Stimulated activated naive B cell treated with anti-CD40 and anti-IgM and Interleukin-4, amounts not matched to agents 10 μg/mL and 1 μg/mL and 100 μg/mL, for 72 hours (primary cell): ENCODE data around the gene LAMB4.

Experiments
- ATAC-seq, 2 donors: fragments of 150-1000 bp; cut with Tn5 transposase; replicated peaks; 2 replicates each; pipeline ENCODE4 v1.10.0; 2021; ENCODE audit warnings: moderate library complexity in 1 of 2
- DNase-seq: peaks from one replicate; pipeline ENCODE4 v3.0.0; 2021
- H3K27ac Mint-ChIP-seq: one replicate; pipeline ENCODE4 v1.8.0; 2022; ENCODE audit warnings: mild to moderate bottlenecking, mixed read lengths
- H3K27me3 Mint-ChIP-seq, 2 donors: one replicate each; pipeline ENCODE4 v1.8.0; 2022; ENCODE audit warnings: mixed read lengths in 2 of 2
- H3K36me3 Mint-ChIP-seq, 2 donors: one replicate each; pipeline ENCODE4 v1.8.0; 2022; ENCODE audit warnings: mixed read lengths in 2 of 2, mild to moderate bottlenecking in 1 of 2
- H3K4me1 Mint-ChIP-seq, 2 donors: one replicate each; pipeline ENCODE4 v1.8.0; 2022; ENCODE audit warnings: mixed read lengths in 2 of 2, mild to moderate bottlenecking in 1 of 2
- H3K4me3 Mint-ChIP-seq, 2 donors: one replicate each; pipeline ENCODE4 v1.8.0; 2022; ENCODE audit warnings: mild to moderate bottlenecking in 2 of 2, mixed read lengths in 2 of 2, moderate library complexity in 1 of 2
- H3K9me3 Mint-ChIP-seq, 2 donors: one replicate each; pipeline ENCODE4 v1.8.0; 2022; ENCODE audit warnings: mixed read lengths in 2 of 2, mild to moderate bottlenecking in 1 of 2

Gene LAMB4

GRCh38 chr7:108071551-108071950 is 58.6 kb downstream of the LAMB4 start:
- H3K36me3 Mint-ChIP-seq, result no peaks in the 10 kb centered on the region
- ATAC-seq, result peak in 1 of 2 donors; percentile 48

GRCh38 chr7:108069646-108070045 is 60.5 kb downstream of the LAMB4 start:
- no peak for DNase-seq
- Mint-ChIP-seq H3K27ac (no peak overlapping the region), H3K9me3 (no peaks in the 10 kb centered on the region), H3K27me3 (peaks cover 0 to 3% of the 10 kb centered on the region in 2 donors), H3K36me3 (no peaks in the 10 kb centered on the region), H3K4me1 (peaks cover 0 to 5% of the 10 kb centered on the region in 2 donors), H3K4me3 (no peak overlapping the region)
- no peak for ATAC-seq

More at GRCh38 chr7:108071551-108071950, 58.6 kb downstream of the LAMB4 start:
- H3K4me3 Mint-ChIP-seq, result no peak overlapping the region
- no peaks in the 10 kb centered on the region for H3K9me3 Mint-ChIP-seq
- peaks cover 0 to 3% of the 10 kb centered on the region in 2 donors for H3K27me3 Mint-ChIP-seq
- no peak for DNase-seq
- H3K27ac Mint-ChIP-seq, result no peak overlapping the region
- peaks cover 0 to 5% of the 10 kb centered on the region in 2 donors for H3K4me1 Mint-ChIP-seq

GRCh38 chr7:108067844-108068243 is 62.3 kb downstream of the LAMB4 start:
- Mint-ChIP-seq H3K4me1 (peaks cover 0 to 5% of the 10 kb centered on the region in 2 donors), H3K27ac (no peak overlapping the region), H3K9me3 (no peaks in the 10 kb centered on the region), H3K36me3 (no peaks in the 10 kb centered on the region), H3K27me3 (peaks cover 0 to 3% of the 10 kb centered on the region in 2 donors), H3K4me3 (no peak overlapping the region)
- no peak for ATAC-seq
- DNase-seq, result no peak

DNA sequence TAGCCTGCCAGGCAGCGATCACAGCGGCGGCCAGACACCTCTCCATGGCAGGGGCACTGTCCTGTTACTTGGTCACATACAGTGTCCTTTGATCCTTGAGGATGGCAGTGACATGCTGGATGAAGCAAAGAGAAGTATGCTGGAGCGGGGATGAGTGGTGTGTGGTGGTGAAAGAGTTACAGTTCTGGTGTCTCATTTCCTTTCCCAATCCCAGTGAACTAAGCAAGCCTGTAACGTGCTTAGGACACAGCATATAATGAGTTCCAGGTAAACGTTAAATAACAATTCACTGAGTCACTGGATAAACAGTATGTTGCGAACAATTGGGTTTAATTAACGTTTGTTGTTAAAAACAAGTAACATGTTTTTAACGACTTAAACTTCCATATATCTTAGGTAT is 63.7 kb downstream of the LAMB4 start:
- ATAC-seq (no peak), DNase-seq (no peak)
- Mint-ChIP-seq H3K4me3 (no peak overlapping the region), H3K4me1 (peaks cover 0 to under 1% of the 10 kb centered on the region in 2 donors), H3K27ac (no peak overlapping the region), H3K36me3 (no peaks in the 10 kb centered on the region), H3K27me3 (peaks cover 0 to 3% of the 10 kb centered on the region in 2 donors), H3K9me3 (no peaks in the 10 kb centered on the region)

DNA sequence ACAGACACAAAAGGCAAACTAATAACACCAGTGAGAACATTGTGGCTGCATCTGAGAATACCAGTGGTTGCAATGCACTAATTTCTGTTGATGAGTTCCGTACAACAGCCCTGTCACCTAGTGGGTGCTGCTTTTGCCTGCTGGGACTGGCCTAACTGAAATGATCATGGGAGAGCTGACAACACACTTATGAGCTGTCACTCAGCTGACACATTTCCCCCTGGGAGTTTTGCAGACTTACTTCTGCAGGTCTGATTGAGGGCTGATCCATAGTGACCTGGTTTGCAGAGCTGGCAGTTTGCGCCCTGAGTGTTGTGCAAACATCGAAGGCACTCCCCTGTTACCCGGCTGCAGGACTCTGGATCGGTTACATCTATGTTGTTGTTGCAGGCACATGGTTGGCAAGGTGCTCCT is 66.6 kb downstream of the LAMB4 start:
- no peaks in the 10 kb centered on the region for H3K4me1 Mint-ChIP-seq
- no peak overlapping the region for H3K4me3 Mint-ChIP-seq
- peaks cover 6 to 9% of the 10 kb centered on the region in 2 donors for H3K27me3 Mint-ChIP-seq
- H3K36me3 Mint-ChIP-seq, result no peaks in the 10 kb centered on the region
- ATAC-seq (peak; percentile 42 to 54), DNase-seq (no peak)
- no peak overlapping the region for H3K27ac Mint-ChIP-seq
- no peaks in the 10 kb centered on the region for H3K9me3 Mint-ChIP-seq

DNA sequence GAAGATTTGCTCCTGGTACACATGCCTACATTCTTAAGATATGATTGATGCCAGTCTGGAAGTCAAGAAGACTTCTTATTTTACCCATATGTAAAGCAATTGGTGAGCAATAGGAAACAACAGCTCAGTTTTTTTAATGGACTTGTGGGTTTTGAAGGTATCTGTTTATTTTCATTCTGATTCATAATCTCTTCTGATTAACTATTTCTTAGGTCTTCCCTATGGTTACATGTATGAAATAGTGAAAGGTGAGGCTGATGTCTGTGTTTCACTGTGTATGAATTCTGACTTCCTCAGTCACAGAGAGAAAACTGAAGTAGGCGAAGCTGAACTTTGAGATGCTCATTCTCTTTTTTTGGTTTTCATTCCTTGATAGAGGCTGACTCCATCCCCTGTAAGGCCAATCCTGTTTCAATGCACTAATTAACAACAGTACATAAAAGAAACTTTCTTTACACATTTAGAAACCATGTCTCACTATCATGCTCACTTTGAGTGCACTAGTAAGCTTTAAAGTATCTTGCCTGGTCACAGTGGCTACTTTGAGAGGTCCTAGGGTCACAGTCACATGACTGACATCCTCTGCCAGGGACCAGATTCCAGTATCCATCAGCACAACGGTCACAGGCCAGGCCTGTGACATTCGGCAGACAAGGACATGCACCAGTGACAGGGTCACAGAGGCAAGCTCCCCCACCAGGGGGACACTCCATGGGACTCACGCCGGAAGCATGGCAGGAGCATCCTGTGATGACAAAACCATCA is 67.7 kb downstream of the LAMB4 start:
- H3K4me1 Mint-ChIP-seq, result no peaks in the 10 kb centered on the region
- no peak overlapping the region for H3K4me3 Mint-ChIP-seq
- H3K27me3 Mint-ChIP-seq, result peaks cover 6 to 9% of the 10 kb centered on the region in 2 donors
- no peak overlapping the region for H3K27ac Mint-ChIP-seq
- no peaks in the 10 kb centered on the region for H3K36me3 Mint-ChIP-seq
- H3K9me3 Mint-ChIP-seq, result no peaks in the 10 kb centered on the region
- no peak for DNase-seq
- ATAC-seq, result no peak

DNA sequence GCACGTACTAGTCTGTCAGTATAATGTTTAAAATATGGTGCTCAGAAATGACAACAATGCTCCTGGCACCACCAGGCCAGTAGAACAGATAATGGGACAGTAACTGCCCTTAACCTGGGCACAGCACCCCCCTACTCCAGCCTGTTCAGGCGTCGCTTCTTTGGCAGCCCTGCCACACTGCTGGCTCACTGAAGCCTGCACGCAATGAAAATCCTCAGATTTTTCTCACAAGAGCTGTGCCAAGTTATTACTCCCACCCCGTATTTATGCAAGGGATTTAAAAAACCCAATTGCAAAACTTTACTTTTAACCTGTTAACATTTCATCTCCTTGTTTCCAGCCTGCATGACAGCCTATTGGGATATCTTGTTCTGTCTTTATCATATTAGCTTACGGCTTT is 70.6 kb downstream of the LAMB4 start:
- no peak overlapping the region for H3K27ac Mint-ChIP-seq
- ATAC-seq (no peak), DNase-seq (no peak)
- no peak overlapping the region for H3K4me3 Mint-ChIP-seq
- peaks cover 6 to 9% of the 10 kb centered on the region in 2 donors for H3K27me3 Mint-ChIP-seq
- H3K36me3 Mint-ChIP-seq, result no peaks in the 10 kb centered on the region
- no peaks in the 10 kb centered on the region for H3K4me1 Mint-ChIP-seq
- H3K9me3 Mint-ChIP-seq, result no peaks in the 10 kb centered on the region

DNA sequence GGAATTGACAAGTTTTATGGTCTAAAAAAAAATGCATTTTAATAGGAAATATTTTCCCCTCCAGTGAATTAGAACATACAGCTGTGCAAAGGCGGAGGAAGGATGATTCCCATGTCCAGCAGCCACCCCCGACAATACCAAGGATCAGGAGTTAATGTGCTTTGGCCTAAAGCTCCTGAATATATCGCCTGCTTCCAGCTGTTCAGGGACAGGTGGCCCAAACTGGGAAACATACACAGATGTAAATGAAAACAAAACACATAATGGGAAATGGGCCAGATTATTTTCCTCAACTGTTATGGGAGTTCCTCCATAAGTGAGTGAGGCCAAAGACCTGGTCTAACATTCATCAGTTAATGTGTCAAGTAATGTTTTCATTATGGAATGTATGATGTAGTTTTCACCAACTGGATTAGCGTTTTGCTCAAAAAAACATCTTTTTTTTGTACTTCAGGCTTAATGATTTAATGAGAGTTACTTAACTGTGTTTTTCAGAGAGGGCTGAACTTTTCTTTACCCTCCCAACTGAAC is 72.1 kb downstream of the LAMB4 start:
- Mint-ChIP-seq H3K9me3 (no peaks in the 10 kb centered on the region), H3K4me1 (no peaks in the 10 kb centered on the region), H3K36me3 (no peaks in the 10 kb centered on the region), H3K27ac (no peak overlapping the region), H3K27me3 (peaks cover 6 to 9% of the 10 kb centered on the region in 2 donors), H3K4me3 (no peak overlapping the region)
- ATAC-seq, result no peak
- DNase-seq, result no peak

GRCh38 chr7:108055611-108056021 is 74.5 kb downstream of the LAMB4 start:
- Mint-ChIP-seq H3K4me1 (no peaks in the 10 kb centered on the region), H3K36me3 (no peaks in the 10 kb centered on the region), H3K27ac (no peak overlapping the region), H3K4me3 (no peak overlapping the region), H3K27me3 (peaks cover 6 to 9% of the 10 kb centered on the region in 2 donors), H3K9me3 (no peaks in the 10 kb centered on the region)
- DNase-seq (no peak), ATAC-seq (no peak)

DNA sequence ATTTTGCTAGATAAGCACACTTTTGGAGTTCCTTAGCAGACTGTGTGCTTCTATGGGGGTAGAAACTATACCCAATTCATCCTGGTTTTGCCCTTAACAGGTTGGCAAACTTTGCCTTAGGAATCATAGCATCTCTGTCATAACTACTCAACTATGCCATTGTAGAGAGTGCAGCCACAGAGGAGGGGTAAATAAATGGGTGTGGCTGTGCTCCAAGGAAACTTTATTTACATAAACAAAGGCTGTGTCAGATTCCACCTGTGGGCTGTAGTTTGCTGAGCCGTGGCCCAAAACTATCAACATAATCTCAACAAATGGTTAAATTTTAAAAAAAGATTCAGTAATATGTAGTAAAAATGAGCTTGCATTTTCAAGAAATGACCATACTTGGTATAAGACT is 75.6 kb downstream of the LAMB4 start:
- Mint-ChIP-seq H3K4me3 (no peak overlapping the region), H3K9me3 (no peaks in the 10 kb centered on the region), H3K27ac (no peak overlapping the region), H3K36me3 (no peaks in the 10 kb centered on the region), H3K4me1 (no peaks in the 10 kb centered on the region), H3K27me3 (peaks cover 4 to 5% of the 10 kb centered on the region in 2 donors)
- DNase-seq, result no peak
- no peak for ATAC-seq

DNA sequence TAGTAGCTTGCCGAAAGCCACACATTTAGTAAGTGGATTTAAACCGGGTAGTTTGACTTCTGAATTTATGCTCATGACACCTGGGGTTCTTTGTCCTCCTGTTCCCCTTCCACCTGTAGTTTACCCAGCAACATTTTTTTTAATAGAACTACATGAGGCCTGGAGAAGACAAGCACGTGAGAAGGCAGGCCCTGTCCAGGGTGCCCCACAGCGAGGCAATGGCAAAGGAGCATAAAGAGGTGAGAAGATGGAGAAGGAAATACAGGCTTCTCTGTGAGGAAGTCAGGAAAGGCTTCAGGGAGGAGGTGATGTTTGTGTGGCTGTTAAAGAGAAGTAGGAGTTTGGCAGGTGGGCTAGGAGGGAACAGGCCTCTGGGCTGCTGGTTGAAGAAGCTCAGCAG is 76.9 kb downstream of the LAMB4 start:
- Mint-ChIP-seq H3K27ac (no peak overlapping the region), H3K36me3 (no peaks in the 10 kb centered on the region), H3K9me3 (no peaks in the 10 kb centered on the region), H3K27me3 (no peaks in the 10 kb centered on the region), H3K4me1 (peaks cover 0 to under 1% of the 10 kb centered on the region in 2 donors), H3K4me3 (no peak overlapping the region)
- ATAC-seq, result no peak
- no peak for DNase-seq

- Mint-ChIP-seq H3K4me1 (peaks cover 2 to 7% of the 10 kb centered on the region in 2 donors), H3K27ac (no peak overlapping the region), H3K4me3 (no peak overlapping the region), H3K27me3 (no peaks in the 10 kb centered on the region), H3K9me3 (no peaks in the 10 kb centered on the region), H3K36me3 (no peaks in the 10 kb centered on the region)
- ATAC-seq, result no peak
- no peak for DNase-seq
Observed at GRCh38 chr7:108051454-108051853, 78.7 kb downstream of the LAMB4 start.

GRCh38 chr7:108049962-108050361 is 80.2 kb downstream of the LAMB4 start:
- Mint-ChIP-seq H3K4me1 (peaks cover 2 to 7% of the 10 kb centered on the region in 2 donors), H3K9me3 (no peaks in the 10 kb centered on the region), H3K4me3 (no peak overlapping the region), H3K36me3 (no peaks in the 10 kb centered on the region), H3K27ac (no peak overlapping the region), H3K27me3 (no peaks in the 10 kb centered on the region)
- ATAC-seq (no peak), DNase-seq (no peak)

GRCh38 chr7:108048422-108048821 is 81.7 kb downstream of the LAMB4 start:
- Mint-ChIP-seq H3K36me3 (no peaks in the 10 kb centered on the region), H3K27ac (no peak overlapping the region), H3K4me3 (peak overlapping the region in 1 of 2 donors; percentile 76)

DNA sequence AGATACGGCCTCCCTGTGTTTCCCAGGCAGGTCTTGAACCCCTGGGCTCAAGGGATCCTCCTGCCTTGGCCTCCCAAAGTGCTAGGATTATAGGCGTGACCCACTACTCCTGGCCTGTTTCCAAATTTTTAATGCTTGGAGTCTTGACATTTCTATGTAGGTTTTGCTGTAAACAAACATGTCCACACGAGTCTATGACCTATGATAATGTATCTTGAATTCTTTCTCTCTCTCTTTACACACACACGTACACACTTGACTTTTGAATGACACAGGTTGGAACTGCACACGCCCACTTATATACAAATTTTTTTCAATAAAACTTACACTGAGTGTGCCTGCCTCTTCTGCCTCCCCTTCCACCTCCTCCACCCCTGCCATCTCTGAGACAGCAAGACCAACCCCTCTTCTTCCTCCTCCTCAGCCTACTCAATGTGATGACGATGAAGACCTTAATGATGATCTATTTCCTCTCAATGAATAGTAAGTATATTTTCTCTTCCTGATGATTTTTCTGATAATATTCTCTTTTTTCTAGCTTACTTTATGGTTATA is 83.1 kb downstream of the LAMB4 start:
- DNase-seq (no peak), ATAC-seq (no peak)
- no peaks in the 10 kb centered on the region for H3K36me3 Mint-ChIP-seq
- H3K4me1 Mint-ChIP-seq, result peaks cover 2 to 7% of the 10 kb centered on the region in 2 donors
- H3K4me3 Mint-ChIP-seq, result no peak overlapping the region
- H3K9me3 Mint-ChIP-seq, result no peaks in the 10 kb centered on the region
- no peak overlapping the region for H3K27ac Mint-ChIP-seq
- peaks cover 0 to 5% of the 10 kb centered on the region in 2 donors for H3K27me3 Mint-ChIP-seq

More at GRCh38 chr7:108048422-108048821, 81.7 kb downstream of the LAMB4 start:
- peaks cover 2 to 7% of the 10 kb centered on the region in 2 donors for H3K4me1 Mint-ChIP-seq
- ATAC-seq (no peak), DNase-seq (no peak)
- no peaks in the 10 kb centered on the region for H3K9me3 Mint-ChIP-seq
- peaks cover 0 to 5% of the 10 kb centered on the region in 2 donors for H3K27me3 Mint-ChIP-seq
